ENCODE data around the gene BCL7A. TPM values are rescaled to one million over a fixed set of nuclear protein-coding genes. Genes with fewer than 3 reads are reported as not detected.

BCL7A gene
- total RNA-seq, 1 donor from 2014 or later, result 34.6 TPM

GRCh38 chr12:122067966-122068365, 46.3 kb downstream of the BCL7A start:
- no peaks in the 10 kb centered on the region for H3K27me3 Mint-ChIP-seq (ENCODE audit: low read depth)
- H3K4me1 Mint-ChIP-seq, result peaks cover 48% of the 10 kb centered on the region
- H3K36me3 Mint-ChIP-seq, result peaks cover 7% of the 10 kb centered on the region
- TF ChIP-seq CTCF (IDR thresholded peaks at IDR 0.05; ENCODE audit: unreplicated experiment), result no peak
- H3K9me3 Mint-ChIP-seq, result no peaks in the 10 kb centered on the region
- DNase-seq (ENCODE audit: low spot score in 2 of 2, unreplicated experiment in 2 of 2), result no peak
- peak overlapping the region; percentile 58 for H3K27ac Mint-ChIP-seq
- H3K4me3 Mint-ChIP-seq, result no peak overlapping the region

GRCh38 chr12:122072031-122072970, 50.6 kb downstream of the BCL7A start:
- DNase-seq (ENCODE audit: low spot score in 2 of 2, unreplicated experiment in 2 of 2), result no peak
- no peak for TF ChIP-seq CTCF (IDR thresholded peaks at IDR 0.05; ENCODE audit: unreplicated experiment)
- Mint-ChIP-seq H3K27ac (peak overlapping the region; percentile 87), H3K4me1 (peaks cover 22% of the 10 kb centered on the region), H3K9me3 (no peaks in the 10 kb centered on the region), H3K4me3 (peak overlapping the region; percentile 1), H3K36me3 (peaks cover 7% of the 10 kb centered on the region), H3K27me3 (ENCODE audit: low read depth) (no peaks in the 10 kb centered on the region)

- H3K9me3 Mint-ChIP-seq, result no peaks in the 10 kb centered on the region
- H3K27ac Mint-ChIP-seq, result no peak overlapping the region
Observed at GRCh38 chr12:122073815-122074214, 52.1 kb downstream of the BCL7A start.

GRCh38 chr12:122076743-122077495, 55.2 kb downstream of the BCL7A start:
- Mint-ChIP-seq H3K27me3 (ENCODE audit: low read depth) (no peaks in the 10 kb centered on the region), H3K36me3 (peaks cover 2% of the 10 kb centered on the region), H3K27ac (no peak overlapping the region), H3K9me3 (no peaks in the 10 kb centered on the region), H3K4me3 (no peak overlapping the region), H3K4me1 (peaks cover 40% of the 10 kb centered on the region)
- TF ChIP-seq CTCF (IDR thresholded peaks at IDR 0.05; ENCODE audit: unreplicated experiment), result no peak
- DNase-seq (ENCODE audit: low spot score in 2 of 2, unreplicated experiment in 2 of 2), result no peak

More at GRCh38 chr12:122073815-122074214, 52.1 kb downstream of the BCL7A start:
- no peak for DNase-seq (ENCODE audit: low spot score in 2 of 2, unreplicated experiment in 2 of 2)
- Mint-ChIP-seq H3K4me1 (peaks cover 20% of the 10 kb centered on the region), H3K36me3 (peaks cover 7% of the 10 kb centered on the region), H3K27me3 (ENCODE audit: low read depth) (no peaks in the 10 kb centered on the region), H3K4me3 (no peak overlapping the region)
- TF ChIP-seq CTCF (IDR thresholded peaks at IDR 0.05; ENCODE audit: unreplicated experiment), result no peak

- H3K4me3 Mint-ChIP-seq, result peak within 1 kb of the TSS; percentile 88
- H3K36me3 Mint-ChIP-seq, result peaks cover 2% of the 10 kb centered on the region
- H3K27ac Mint-ChIP-seq, result peak within 1 kb of the TSS; percentile 80
- no peak for TF ChIP-seq CTCF (IDR thresholded peaks at IDR 0.05; ENCODE audit: unreplicated experiment)
- H3K4me1 Mint-ChIP-seq, result peaks cover 39% of the 10 kb centered on the region
- no peaks in the 10 kb centered on the region for H3K27me3 Mint-ChIP-seq (ENCODE audit: low read depth)
- H3K9me3 Mint-ChIP-seq, result no peaks in the 10 kb centered on the region
- peak; percentile 91 to 97 for DNase-seq (ENCODE audit: low spot score in 2 of 2, unreplicated experiment in 2 of 2)
Observed at GRCh38 chr12:122078141-122079032, 56.7 kb downstream of the BCL7A start, which contains the start of gene MLXIP. Gene MLXIP, plus strand, starts transcription at chr12:122078756. Its CDS starts 98 bp downstream, at chr12:122078854.

Measured in mesothelial cell of epicardium (in vitro differentiated cells).